HG03097 (cell line): ENCODE results near the gene MGRN1.
"Not testable (repeated sequence)": the region's sequence is repeated elsewhere in the genome, so short reads cannot be mapped to it uniquely, and the experiment has no call there.

ENCODE experiments used
- ATAC-seq: cut with Tn5 transposase; IDR thresholded peaks from one replicate; pipeline ENCODE4 v1.9.1; 2021; ENCODE audit not compliant: unreplicated experiment, low FRiP score

The MGRN1 gene

DNA sequence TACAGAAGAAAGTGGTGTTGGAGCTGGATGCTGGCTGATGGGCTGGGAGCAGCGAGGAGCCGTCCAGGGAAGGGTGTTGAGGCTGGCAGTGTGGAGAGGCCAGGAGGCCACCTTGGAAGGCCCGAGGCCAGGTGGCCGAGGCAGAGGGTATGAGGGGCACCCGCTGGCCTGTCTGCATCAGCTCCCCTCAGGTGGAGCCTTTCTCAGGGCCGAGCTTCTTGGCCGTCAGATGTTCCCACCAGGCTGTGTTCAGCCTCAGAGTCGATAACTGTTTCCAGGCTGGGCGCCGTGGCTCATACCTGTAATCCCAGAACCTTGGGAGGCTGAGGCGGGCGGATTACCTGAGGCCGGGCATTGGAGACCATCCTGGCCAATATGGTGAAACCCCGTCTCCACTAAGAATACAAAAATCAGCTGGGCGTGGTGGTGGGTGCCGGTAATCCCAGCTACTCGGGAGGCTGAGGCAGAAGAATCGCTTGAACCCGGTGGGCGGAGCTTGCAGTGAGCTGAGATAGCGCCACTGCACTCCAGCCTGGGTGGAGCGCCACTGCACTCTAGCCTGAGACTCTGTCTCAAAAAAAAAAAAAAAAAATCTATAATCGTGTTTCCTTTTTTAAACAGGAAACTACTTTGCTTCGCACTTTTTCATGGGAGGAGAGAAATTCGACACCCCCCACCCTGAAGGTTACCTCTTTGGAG lies 25.3 kb downstream of the MGRN1 start:
- no peak for ATAC-seq

DNA sequence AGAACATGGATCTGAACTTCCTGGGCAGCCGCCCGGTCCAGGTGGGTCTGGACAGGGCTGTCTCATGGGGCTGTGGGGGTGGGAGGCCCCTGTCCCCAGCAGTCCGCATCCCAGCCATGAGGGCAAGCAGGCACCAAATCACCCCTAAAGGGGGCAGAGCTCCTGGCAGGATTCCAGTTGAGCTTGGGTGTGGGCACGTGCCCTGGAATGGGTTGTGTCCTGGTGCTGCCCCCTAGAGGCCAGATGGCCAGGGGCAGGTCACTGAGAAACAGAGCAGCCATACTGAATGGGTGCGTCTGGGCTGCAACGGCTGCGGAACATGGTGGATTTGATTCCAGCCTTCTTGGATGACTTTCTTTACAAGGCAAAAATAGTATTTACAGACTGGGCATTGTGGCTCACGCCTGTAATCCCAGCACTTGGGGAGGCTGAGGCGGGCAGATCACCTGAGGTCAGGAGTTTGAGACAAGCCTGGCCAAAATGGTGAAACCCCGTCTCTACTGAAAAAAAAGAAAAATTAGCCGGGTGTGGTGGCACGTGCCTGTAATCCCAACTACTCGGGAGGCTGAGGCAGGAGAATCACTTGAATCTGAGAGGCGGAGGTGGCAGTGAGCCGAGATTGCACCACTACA lies 25.9 kb downstream of the MGRN1 start:
- not testable (repeated sequence) for ATAC-seq

DNA sequence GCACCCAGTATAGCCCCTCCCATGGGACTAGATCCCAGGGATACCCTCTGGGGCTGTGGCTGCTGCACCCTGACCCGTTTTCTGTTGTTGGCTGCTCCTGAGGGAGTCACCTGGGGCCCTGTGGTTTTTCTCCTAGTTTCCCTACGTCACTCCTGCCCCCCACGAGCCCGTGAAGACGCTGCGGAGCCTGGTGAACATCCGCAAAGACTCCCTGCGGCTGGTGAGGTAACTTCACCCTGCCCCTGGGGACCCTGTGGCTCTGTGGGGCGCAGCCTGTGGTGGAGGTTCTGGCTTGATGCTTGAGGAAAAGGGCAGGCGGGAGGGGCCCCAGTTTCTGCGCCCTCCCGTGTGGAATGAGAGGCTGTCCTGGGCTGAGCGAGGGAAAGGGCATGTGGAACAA lies 27.2 kb downstream of the MGRN1 start:
- no peak for ATAC-seq

DNA sequence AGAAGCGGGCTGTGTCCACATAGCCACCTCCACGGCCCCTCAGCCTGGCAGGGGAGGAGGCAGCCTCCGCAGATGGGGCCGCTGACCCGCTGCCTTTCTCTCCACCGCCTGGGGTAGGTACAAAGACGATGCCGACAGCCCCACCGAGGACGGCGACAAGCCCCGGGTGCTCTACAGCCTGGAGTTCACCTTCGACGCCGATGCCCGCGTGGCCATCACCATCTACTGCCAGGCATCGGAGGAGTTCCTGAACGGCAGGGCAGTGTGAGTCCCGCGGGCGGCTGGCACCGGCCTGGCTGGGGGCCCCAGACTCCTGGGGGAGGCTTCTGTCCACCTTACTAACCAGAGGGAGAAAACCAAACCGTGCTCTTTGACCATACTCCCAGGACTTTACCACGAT lies 27.9 kb downstream of the MGRN1 start:
- no peak for ATAC-seq

DNA sequence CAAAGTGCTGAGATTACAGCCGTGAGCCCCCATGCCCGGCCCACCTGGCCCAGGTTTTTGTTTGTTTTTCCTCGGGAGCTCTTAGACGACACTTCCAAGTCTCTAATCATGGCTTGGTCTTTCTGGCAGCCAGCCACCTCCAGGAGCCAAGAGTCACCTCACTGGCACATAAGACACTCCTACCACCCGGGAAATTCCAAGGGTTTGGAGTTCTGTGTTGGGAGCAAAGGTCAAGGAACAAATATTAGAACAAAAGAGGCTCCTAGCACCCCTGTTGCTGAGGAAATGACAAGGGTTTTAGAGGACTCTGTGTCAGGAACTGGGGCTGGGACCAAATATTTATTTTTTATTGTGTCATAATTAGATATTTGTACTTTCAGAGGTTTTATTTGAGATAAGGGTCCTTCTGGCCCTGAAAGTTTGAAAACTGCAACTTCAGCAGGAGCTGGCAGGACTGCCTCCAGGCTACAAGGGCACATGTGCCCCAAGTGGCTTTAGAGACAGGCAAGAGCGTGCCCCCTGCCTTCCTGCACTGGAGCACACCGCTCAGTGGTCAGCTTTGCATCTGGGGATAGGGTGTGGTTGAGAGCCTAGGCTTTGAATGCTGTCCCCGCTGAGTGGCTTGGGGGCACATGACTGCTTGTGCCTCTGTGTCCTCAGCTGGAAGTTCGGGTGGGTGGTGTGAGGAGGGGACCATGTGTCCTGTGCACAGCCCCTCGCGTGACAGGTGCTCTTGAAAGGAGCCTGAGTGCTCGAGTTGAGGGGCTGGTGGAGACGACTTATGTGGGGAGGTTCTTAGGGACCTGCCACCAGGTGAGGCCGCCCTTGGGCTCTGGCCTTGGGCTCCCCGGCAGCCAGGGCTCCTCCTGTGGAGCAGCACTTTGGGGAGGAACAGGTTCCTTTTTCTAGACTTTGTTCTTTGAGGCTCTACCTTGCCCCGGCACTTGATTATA lies 29.7 kb downstream of the MGRN1 start:
- ATAC-seq: no peak

DNA sequence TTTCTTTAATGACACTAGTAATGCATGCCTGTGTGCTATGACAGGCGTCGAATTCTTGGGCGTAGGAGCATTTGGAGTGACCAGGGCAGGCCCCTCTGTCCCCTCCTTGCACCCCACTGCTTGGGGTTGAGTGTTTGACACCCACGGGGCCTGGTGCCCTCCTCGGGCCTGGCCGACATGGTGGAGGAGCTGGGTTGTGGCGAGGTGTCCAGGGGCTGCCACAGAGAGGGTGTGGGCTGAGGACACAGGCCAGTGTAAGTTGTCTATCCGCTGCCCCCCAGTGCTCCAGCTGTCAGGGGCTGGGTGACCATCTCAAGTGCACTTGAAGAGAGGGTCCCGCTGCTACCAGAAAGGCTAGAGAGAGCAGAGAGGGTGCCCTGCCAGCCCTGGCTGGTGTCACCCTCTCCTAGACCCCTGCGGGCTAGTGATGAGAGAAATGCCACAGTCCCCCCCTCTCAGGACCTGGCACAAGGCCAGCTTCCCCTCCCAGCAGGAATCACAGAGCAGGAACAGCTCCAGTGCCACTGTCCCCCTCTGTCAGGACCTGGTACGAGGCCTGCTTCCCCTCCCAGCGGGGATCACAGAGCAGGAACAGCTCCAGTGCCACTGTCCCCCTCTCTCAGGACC lies 30.5 kb downstream of the MGRN1 start:
- ATAC-seq: no peak

DNA sequence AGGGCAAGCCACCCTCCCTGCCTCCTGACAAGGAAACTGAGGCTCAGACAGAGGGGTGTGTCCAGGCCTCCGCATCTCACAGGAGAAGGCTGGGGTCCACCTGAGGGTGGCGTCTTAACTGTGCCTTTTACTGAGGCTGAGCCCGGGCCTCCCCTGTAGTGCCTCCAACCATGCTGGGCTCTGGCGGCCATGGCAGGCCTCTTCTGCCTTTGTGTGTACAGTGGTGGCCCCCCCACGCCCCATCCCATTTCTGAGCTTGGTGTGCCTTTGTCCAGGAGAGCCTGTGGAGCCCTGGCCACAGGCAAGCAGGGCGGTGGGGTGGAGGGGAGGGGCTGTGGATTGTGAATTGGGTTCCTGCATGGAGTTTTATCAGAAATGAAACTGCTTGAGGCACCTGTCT lies 31.2 kb downstream of the MGRN1 start:
- ATAC-seq: no peak

DNA sequence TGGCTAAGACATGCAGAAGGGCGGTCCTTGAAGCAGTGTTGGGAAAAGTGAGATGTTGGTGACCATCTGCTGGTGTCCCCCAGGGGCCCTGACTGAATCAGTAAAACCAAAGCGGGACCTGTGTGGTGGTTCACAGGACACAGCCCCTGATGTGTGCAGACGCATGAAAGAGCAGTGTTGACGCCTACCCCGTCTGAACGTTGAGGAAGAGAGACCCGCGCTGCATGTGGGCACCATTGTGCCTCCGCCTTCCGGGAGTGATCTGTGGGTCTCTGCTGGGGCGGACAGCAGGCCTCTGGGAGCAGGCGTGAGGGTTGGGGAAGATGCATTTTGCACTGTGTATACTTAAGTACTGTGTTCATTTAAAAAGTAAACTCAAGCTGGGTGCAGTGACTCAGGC lies 31.6 kb downstream of the MGRN1 start:
- ATAC-seq: no peak

DNA sequence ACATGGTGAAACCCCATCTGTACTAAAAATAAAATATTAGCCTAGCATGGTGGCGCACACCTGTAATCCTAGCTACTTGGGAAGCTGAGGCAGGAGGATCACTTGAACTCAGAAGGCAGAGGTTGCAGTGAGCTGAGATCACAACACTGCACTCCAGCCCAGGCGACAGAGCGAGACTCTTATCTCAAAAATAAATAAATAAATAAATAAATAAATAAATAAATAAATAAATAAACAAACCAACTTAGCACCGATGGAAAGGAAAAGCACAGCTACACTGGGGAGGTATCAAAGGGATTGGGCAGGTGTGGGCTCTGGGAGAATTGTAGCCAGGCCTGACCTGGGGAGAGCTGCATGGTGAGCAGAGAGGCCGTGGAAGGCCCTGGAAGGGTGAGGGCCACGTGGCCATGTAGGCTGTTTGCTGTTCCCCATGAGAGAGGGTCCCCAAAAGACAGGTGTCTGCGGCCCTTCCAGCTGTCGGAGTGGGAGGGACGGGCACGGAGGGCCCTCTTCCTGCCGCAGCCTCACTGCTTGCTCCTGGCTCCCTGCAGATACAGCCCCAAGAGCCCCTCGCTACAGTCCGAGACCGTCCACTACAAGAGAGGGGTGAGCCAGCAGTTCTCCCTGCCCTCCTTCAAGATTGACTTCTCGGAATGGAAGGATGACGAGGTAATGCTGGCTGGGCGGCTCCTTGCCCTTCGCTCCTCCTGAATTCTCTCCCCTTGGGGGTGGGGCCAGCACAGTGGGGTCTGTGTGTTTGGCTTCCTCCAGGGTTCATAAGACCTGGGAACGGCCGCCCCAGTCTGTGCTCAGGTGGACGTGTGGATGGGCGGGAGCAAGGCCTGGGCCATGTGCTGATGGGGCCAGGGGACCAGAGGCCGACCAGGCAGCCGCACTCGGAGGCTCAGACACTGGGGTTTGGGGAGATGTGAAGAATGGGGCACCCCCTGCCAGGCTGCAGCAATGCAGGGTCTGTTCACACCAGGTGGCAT lies 32.4 kb downstream of the MGRN1 start:
- no peak for ATAC-seq

DNA sequence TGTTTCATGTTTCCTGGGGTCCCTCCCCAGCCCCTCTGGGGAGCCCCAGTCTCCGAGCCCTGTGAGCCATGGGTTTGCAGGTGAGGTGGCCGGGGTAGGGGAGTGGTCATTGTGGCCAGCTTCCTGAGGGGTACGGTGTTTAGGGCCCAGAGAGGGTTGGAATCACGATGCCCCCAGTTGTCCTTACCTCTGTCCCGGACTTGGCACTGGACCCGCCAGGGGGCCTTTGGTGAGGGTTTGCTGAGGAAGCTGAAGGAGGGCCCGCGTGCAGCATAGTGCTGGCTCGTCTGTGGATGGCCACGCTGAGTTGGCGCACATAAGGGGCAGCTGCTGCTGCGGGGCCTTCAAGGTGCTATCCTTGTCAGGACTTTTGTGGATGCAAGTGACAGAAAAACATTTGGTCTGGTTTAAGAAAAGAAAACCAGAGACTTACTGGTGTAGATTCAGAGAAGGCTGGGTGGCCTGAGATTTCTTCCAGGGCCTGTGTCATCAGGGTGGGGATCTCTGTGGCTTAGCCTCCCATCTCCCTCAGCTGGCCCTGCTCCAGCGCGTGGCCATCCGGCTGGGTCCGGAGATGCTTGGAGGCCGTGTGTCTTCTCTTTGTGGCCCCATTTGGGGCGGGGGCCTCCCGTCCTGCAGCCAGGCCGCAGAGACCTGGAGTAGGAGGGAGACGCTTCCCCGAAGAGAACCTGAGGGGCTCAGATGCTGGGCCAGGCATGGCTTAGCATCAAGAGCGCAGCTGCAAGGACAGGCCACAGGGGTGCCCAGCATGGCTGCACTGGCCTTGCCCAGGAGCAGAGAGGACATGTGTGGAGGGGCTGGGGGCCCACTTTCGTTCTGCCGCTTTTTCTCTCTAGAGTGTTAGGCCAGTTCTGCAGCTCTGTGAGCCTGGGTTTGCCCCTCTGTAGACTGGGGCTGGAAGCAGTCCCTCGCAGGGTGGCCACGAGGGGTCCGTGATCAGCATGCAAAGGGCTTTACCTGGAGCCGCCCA lies 35.0 kb downstream of the MGRN1 start:
- no peak for ATAC-seq

DNA sequence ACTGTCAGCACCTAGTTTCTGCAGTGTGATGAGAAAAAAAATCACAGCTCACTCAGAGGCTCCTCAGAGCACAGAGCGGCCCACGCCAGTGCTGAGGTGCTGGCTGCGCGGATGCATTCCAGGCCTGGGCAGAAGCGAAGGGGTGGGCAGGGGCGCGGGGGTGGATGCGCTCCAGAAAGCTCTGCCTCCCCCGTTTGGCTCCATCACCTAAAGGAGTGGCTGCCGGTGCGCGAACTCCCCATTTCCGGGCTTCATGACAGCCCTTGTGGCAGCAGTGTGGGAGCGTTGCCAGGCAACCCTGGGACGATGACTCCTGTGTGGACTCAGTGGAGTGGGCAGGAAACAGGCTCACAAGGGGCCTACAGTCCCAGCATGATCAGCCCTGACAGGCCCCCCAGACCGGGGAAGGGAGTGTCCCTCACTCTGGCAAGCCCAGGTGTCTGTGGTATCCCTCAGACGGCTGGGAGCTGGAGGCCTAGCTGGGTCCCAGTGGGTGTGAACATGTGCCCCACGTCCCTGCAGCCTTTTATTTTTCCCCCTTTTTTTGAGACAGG lies 35.9 kb downstream of the MGRN1 start:
- ATAC-seq: no peak

DNA sequence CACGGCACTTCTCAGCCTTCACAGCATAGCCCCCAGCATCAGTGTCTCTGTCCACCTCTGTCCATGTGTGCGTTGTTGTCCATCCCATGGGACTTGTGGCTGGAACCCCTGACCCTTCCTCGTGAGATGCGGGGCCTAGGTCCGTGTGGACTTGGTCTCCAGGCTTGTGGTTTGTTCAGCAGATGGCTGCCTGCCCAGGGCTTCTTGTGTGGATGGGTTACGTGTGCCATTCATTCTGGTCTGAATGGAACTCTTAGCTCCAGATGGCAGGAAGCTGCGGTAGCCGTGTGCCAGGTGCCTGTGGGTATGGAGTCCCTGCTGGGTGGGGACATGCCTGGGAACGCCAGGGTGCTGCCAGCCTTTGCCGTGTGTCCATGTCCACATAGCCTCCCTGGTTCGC lies 37.0 kb downstream of the MGRN1 start:
- no peak for ATAC-seq

DNA sequence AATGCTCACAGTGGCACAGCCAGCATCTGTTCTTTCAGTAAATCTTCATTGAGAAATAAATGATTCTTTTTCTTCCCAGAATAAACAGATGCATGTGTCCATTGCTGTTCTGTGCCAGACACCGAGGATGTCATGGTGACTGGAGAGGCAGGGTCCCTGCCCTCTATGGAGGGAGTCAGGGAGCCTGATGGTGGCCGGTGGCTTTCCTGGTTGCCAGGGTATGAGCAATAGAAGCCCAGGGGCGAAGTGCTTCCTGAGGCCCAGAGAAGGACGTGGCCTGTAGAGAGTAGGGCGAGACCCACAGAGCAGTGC lies 38.8 kb downstream of the MGRN1 start:
- no peak for ATAC-seq

DNA sequence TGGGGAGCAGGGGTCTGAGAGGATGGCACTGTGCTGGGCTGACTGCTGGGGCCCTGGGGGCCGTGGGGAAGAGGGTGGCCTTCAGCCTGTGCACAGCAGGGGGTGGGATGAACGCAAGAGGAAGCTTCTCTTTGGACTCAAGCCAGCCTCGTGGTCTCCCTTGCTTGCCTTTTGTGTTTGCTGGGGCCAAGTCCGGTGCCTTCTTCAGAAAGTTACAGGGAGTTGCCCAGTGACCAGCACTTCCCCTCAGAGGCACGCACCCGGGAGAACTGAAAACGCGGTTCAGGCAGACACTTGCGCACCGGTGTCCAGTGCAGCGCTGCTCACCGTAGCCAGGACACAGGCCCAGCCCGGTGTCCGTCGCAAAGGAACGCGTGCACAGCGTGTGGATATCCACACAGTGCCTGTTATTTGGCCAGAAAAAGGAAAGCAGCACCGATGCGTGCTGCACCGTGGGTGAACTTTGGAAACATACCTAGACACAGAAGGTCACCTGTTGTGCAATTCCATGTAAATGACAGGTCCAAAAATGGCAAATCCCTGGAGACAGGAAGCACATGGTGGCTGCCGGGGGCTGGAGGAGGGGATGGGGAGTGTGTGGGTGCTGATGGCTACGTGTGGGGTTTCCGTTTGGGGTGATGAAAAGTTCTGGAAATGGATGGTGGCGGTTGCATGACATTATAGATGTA lies 39.3 kb downstream of the MGRN1 start:
- ATAC-seq: no peak

DNA sequence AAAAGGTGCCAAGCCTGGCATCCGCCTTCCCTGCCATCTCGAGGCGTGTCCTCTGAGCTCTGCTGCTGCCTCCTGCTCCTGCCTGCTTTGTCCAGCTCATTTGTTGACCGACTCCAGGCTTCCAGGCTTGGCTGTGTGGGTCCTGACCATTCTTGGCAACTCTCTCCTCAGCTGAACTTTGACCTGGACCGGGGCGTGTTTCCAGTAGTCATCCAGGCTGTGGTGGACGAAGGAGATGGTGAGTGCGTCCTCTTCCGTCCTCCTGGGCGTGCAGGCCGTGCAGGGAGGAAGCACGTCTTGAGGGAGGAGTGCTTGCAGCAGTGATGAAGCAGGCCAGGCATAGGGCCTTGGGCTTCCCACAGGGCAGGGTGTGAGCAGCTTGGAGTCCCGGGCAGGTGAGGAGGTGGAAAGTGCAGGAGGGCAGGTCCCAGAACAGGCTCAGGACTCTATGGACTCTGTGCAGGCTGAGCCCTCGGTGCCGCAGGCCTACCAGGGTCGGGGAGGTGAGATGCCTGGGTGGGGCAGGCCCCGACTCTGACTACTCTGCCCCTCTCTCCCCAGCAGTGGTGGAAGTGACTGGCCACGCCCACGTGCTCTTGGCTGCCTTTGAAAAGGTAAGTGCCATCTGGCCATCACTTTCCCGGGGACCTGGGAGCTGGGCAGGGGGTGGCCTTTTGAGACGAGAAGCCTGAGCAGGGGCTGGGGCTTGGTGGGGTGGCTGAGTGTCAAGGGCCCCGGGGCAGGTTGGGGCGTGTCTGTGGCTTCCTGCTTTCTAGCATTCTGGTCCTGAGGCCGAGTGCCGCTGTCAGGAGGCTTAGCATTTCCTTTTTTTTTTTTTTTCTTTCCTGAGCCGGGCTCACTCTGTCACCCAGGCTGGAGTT lies 40.2 kb downstream of the MGRN1 start:
- ATAC-seq: no peak

DNA sequence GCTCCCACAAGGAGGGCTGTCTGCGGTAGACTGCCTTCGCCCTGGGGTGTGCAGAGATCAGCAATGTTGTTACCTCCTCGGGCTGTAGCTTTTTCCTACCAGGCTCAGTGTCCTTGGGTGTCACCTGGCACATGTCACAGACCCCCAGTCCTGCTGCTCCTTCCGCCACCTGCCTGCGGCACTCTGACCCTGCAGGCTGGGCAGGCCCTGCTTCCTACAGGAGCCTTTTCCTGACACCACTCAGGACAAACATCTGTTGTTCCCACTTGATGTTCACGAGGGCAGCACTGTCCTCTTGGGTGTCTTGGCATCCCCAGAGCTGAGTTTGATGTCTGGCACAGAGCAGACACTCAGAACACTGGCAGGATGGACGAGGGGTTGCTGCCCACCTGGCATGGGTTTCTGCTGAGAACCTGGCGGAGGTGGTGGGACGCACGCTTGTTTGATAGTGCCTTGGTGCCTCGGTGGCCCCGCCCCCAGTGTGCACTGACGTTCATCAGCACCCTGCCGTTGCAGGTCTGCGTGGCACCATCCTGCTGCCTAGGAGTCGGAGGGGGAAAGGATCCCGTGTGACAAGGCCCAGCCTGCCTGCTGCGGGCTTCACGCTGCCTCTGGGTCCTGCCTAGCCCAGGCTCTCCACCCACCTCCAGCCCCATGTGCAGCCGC lies 42.0 kb downstream of the MGRN1 start:
- ATAC-seq: no peak
